ENCODE data around the gene HAND2. TPM values are rescaled to one million over a fixed set of nuclear protein-coding genes. Genes with fewer than 3 reads are reported as not detected.

The HAND2 gene
- total and polyA plus RNA-seq, 2 of the 8 experiments (the other 6 are each of a cell fraction or from before 2014, with no cell fraction given), result 0.05 TPM; not detected in 1

DNA sequence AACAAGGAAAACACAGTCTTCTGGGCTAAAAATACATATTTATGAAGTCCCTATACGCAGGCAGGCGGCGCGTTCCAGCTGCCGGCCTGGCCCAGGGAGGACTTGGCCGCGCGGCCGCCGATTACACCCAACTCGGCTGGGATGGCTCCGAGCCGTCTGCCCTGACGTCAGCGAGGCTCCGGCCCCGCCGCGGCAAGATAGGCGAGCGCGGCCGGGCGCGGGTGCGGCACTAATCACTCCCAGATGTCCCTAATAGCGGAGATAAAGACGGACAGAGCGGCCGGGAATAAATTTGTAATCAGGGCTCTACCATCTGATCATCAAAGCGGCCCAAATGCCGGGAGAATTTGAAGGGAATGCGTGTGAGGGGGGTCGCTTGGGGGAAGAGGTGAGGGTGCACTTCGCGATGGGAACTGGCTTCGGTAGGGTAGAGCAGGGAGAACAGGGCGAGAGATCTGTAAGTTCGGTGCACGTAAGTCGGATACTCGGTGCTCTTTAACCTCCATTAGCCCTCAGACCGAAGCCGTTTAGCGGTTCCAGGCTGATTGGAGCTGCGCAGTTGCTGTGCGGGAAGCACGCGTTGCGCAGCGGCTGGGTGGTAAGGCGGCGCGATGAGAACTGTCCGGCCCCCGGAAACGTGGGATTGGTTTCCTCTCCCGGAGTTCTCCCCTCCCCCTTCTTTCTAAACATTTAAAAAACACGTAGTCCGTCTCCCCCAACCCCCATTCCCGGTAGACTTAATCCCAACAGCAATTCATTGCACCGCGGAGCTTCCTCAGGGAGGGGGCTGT is 7.7 kb downstream of the HAND2 start:
- H3K4me1 ChIP-seq (replicated peaks in 1 of 4; ENCODE audit: control insufficient read depth in 3 of 4, insufficient read depth in 4 of 4, low read length in 3 of 4), result peaks cover 8 to 41% (median 30%) of the 10 kb centered on the region in 4 experiments
- H2AK5ac ChIP-seq (ENCODE audit: low read depth, low read length), result no peak overlapping the region
- peaks cover 19 to 42% of the 10 kb centered on the region in 2 experiments for H4K20me1 ChIP-seq (replicated peaks in 1 of 2; ENCODE audit: control insufficient read depth in 1 of 2, insufficient read depth in 2 of 2, low read length in 2 of 2)
- no peak overlapping the region for H3K56ac ChIP-seq (replicated peaks; ENCODE audit: insufficient read length, low read depth, low read length)
- peak overlapping the region; percentile 36 to 53 (median 42); a peak in 7 of 8 replicates for H3K4me3 ChIP-seq (ENCODE audit: extremely low read depth in 1 of 4, insufficient read depth in 2 of 4, low read depth in 3 of 4, low read length in 4 of 4)
- 0 out of 2 replicates have a peak overlapping the region, but pooled peaks have one; percentile 8 for H2BK15ac ChIP-seq (ENCODE audit: low read length)
- no peak overlapping the region for H4K8ac ChIP-seq (ENCODE audit: extremely low read depth, insufficient read depth, low read length)
- FAIRE-seq (no peak), DNase-seq (ENCODE audit: low read depth in 1 of 2, low spot score in 2 of 2) (peak in 1 of 2 experiments; percentile 76)
- ChIA-PET CTCF (ENCODE audit: partially characterized antibody) (interaction anchor here (0.6 to 3.6 kb wide), 9 partner anchors 9 to 357 kb away, joined by 3 to 39 read pairs (median 7); no protein-coding TSS in a partner anchor), POLR2A (ENCODE audit: partially characterized antibody) (interaction anchor here (0.7 to 2.0 kb wide), 4 partner anchors 10 to 15 kb away, joined by 3 to 7 read pairs (median 4); no protein-coding TSS in a partner anchor)
- 2% methylated on average over 62 of the region's 63 CpGs; no CpG with 5 or more reads in 1 of the 2 experiments for WGBS, 2 experiments (ENCODE audit: extremely low coverage in 1 of 2, insufficient coverage in 1 of 2, insufficient read length in 1 of 2, insufficient replicate concordance in 2 of 2, low coverage in 1 of 2, low lambda C conversion rate in 2 of 2, missing lambda C conversion rate in 1 of 2)
- H3K4me2 ChIP-seq (ENCODE audit: insufficient read depth in 1 of 2, low read depth in 2 of 2, low read length in 2 of 2), result peak overlapping the region; percentile 83 to 84
- H3K9ac ChIP-seq (replicated peaks in 1 of 4; ENCODE audit: extremely low read depth in 1 of 4, low read depth in 3 of 4, low read length in 3 of 4), result no peak overlapping the region
- H3K9me3 ChIP-seq (ENCODE audit: insufficient read depth in 2 of 2, low read depth in 1 of 2, low read length in 1 of 2), result no peaks in the 10 kb centered on the region
- no peak overlapping the region for H3K27ac ChIP-seq (ENCODE audit: low read depth, low read length)
- no peak overlapping the region for H2BK5ac ChIP-seq (ENCODE audit: low read depth, low read length)
- H3K14ac ChIP-seq (ENCODE audit: insufficient read length), result no peak overlapping the region
- H2AFZ ChIP-seq (ENCODE audit: low read length), result no peak overlapping the region
- peaks cover 3% of the 10 kb centered on the region; the same call in 1 of the 2 replicates for H3K23me2 ChIP-seq (ENCODE audit: low read depth, low read length)
- no peak overlapping the region for H3K18ac ChIP-seq (ENCODE audit: extremely low read depth, low read length)
- no peak overlapping the region for H4K5ac ChIP-seq (ENCODE audit: insufficient read length, low read depth, low read length)
- no peak overlapping the region for H2BK12ac ChIP-seq (ENCODE audit: low read depth, low read length)
- H2BK20ac ChIP-seq (ENCODE audit: low read length), result no peak overlapping the region
- no peak overlapping the region for H3K4ac ChIP-seq (replicated peaks; ENCODE audit: insufficient read length, low read depth, low read length)
- no peak overlapping the region for H3K23ac ChIP-seq (ENCODE audit: insufficient read length)
- peaks cover 97 to 100% (median 100%) of the 10 kb centered on the region in 4 experiments for H3K27me3 ChIP-seq (replicated peaks in 1 of 4; ENCODE audit: control insufficient read depth in 3 of 4, extremely low read depth in 1 of 4, insufficient read depth in 3 of 4, low read length in 3 of 4)
- no peaks in the 10 kb centered on the region for H3K79me1 ChIP-seq (ENCODE audit: low read depth, low read length)
- H3K79me2 ChIP-seq (ENCODE audit: control insufficient read depth in 1 of 2, insufficient read depth in 2 of 2, low read length in 2 of 2), result no peaks in the 10 kb centered on the region
- H2BK120ac ChIP-seq (replicated peaks; ENCODE audit: low read depth, low read length), result no peak overlapping the region
- no peak overlapping the region for H4K91ac ChIP-seq (replicated peaks; ENCODE audit: insufficient read length, low read length)
- no peaks in the 10 kb centered on the region; a peak in 1 of 8 replicates for H3K36me3 ChIP-seq (ENCODE audit: control insufficient read depth in 2 of 4, insufficient read depth in 4 of 4, low read length in 3 of 4)
- TF ChIP-seq TCF12 (IDR thresholded peaks at IDR 0.05; ENCODE audit: low read depth, low read length) (peak; percentile 44; the same call in 1 of the 2 replicates), POLR2AphosphoS5 (IDR thresholded peaks at IDR 0.05; ENCODE audit: low read depth, low read length) (0 out of 2 replicates have a peak, but pooled peaks have one; percentile 22), EZH2 (IDR thresholded peaks at IDR 0.05; ENCODE audit: low read depth, low read length, severe bottlenecking) (peak; percentile 87), JUN (IDR thresholded peaks at IDR 0.05; ENCODE audit: low read depth, low read length) (no peak), POLR2A (IDR thresholded peaks at IDR 0.05; ENCODE audit: control extremely low read depth in 1 of 2, low read depth in 2 of 2, low read length in 2 of 2) (no peak)
- TF ChIP-seq, protein P1, sequence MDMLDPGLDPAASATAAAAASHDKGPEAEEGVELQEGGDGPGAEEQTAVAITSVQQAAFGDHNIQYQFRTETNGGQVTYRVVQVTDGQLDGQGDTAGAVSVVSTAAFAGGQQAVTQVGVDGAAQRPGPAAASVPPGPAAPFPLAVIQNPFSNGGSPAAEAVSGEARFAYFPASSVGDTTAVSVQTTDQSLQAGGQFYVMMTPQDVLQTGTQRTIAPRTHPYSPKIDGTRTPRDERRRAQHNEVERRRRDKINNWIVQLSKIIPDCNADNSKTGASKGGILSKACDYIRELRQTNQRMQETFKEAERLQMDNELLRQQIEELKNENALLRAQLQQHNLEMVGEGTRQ (IDR thresholded peaks at IDR 0.05; ENCODE audit: low read length), result no peak
